Lower leg skin (tissue), 4 donors: ENCODE measurements around the gene PPP1R15A. TPM values are rescaled to one million over a fixed set of nuclear protein-coding genes. Genes with fewer than 3 reads are reported as not detected.

ENCODE experiments used
- DNase-seq, 2 donors: peaks; one replicate each; pipeline ENCODE4 v3.0.0-alpha.2; 2019; ENCODE audit warnings: low spot score in 2 of 2
- H3K4me3 ChIP-seq: fragments of 200-600 bp; sonication (generic); 2 replicates; pipeline ENCODE4 v1.5.1; 2017; ENCODE audit warnings: mild to moderate bottlenecking, low read depth; ENCODE audit not compliant: poor library complexity, severe bottlenecking
- CTCF ChIP-seq, 3 donors: fragments of 450-650 bp; IDR thresholded peaks; one replicate each; pipeline ENCODE4 v1.5.1; 2016; ENCODE audit warnings: antibody characterized with exemption in 3 of 3, mild to moderate bottlenecking in 3 of 3, moderate library complexity in 2 of 3
- POLR2A ChIP-seq, 2 donors: fragments of 450-650 bp; IDR thresholded peaks; one replicate each; pipeline ENCODE4 v1.6.1; 2016 to 2017; ENCODE audit warnings: antibody characterized with exemption in 2 of 2, mild to moderate bottlenecking in 1 of 2, moderate library complexity in 1 of 2
- WGBS, 2 donors: methylation state at CpG; one replicate each; pipeline ENCODE4 v1.1.5; 2018; 5-methylcytosine and 5-hydroxymethylcytosine counted together
- intact Hi-C: fragments of 100-400 bp; cut with DNase I; formaldehyde crosslinking; loops from one replicate; pipeline ENCODE4 v1.15.0; 2023; ENCODE audit warnings: low total_unique reads
- total RNA-seq, 4 donors: library from RNA; depleted of rRNA; stranded (reverse); fragments of >200 nt; gene quantifications; one replicate each; pipeline ENCODE4 v1.1.0, GENCODE V29; 2016

PPP1R15A gene
- total RNA-seq, 4 donors from 2014 or later = 91.6 to 152 (median 97.5) TPM

GRCh38 chr19:48921721-48922500, 49.7 kb downstream of the PPP1R15A start:
- TF ChIP-seq POLR2A (IDR thresholded peaks at IDR 0.05) (no peak), CTCF (IDR thresholded peaks at IDR 0.05) (no peak)
- 95% methylated on average over 9 to 12 of the region's 12 CpGs for WGBS, 2 donors
- H3K4me3 ChIP-seq = no peak overlapping the region
- intact Hi-C loops = no loop called here
- DNase-seq = no peak

GRCh38 chr19:48922548-48923490, 50.6 kb downstream of the PPP1R15A start:
- WGBS, 2 donors = 87 to 92% methylated on average over 16 to 18 of the region's 18 CpGs
- no peak overlapping the region for H3K4me3 ChIP-seq
- intact Hi-C loops = no loop called here
- DNase-seq = no peak
- no peak for TF ChIP-seq CTCF (IDR thresholded peaks at IDR 0.05)
- no peak for TF ChIP-seq POLR2A (IDR thresholded peaks at IDR 0.05)

GRCh38 chr19:48925240-48925843, 53.1 kb downstream of the PPP1R15A start:
- whole genome bisulfite sequencing, 2 donors = 79 to 87% methylated on average over 11 of the region's 11 CpGs
- intact Hi-C loops = no loop called here
- no peak for DNase-seq
- H3K4me3 ChIP-seq = no peak overlapping the region
- no peak for TF ChIP-seq POLR2A (IDR thresholded peaks at IDR 0.05)
- TF ChIP-seq CTCF (IDR thresholded peaks at IDR 0.05) = no peak

Other genes starting within 250 kb of the PPP1R15A start
- 10 to 100 TPM; 21.1 to 41.6 (median 24.8) TPM for gene DBP, start 235.0 kb upstream of the PPP1R15A start, total RNA-seq
- gene CA11, start 226.2 kb upstream of the PPP1R15A start, total RNA-seq = 10 to 100 TPM in 3 of 4 donors, 1 to 10 TPM in 1; 7.3 to 37.5 (median 10.3) TPM
- gene NTN5, start 199.4 kb upstream of the PPP1R15A start, total RNA-seq = 1 to 10 TPM in 1 of 4 donors, under 1 TPM in 2, not detected in 1; 0.47 to 1.9 (median 0.58) TPM
- 10 to 100 TPM in 3 of 4 donors, 1 to 10 TPM in 1; 8.5 to 14.9 (median 11.5) TPM for gene FUT2, start 176.4 kb upstream of the PPP1R15A start, total RNA-seq
- under 1 TPM; 0.42 to 0.74 (median 0.63) TPM for gene MAMSTR, start 152.7 kb upstream of the PPP1R15A start, total RNA-seq
- 10 to 100 TPM in 2 of 4 donors, 1 to 10 TPM in 2; 4.7 to 16.8 (median 11.4) TPM for gene RASIP1, start 131.8 kb upstream of the PPP1R15A start, total RNA-seq
- gene IZUMO1, start 125.5 kb upstream of the PPP1R15A start, total RNA-seq = not detected
- 1 to 10 TPM; 1.7 to 4.9 (median 3.5) TPM for gene FUT1, start 119.8 kb upstream of the PPP1R15A start, total RNA-seq
- not detected for gene FGF21, start 116.9 kb upstream of the PPP1R15A start, total RNA-seq
- 10 to 100 TPM; 20.3 to 61.4 (median 38.6) TPM for gene BCAT2, start 61.4 kb upstream of the PPP1R15A start, total RNA-seq
- 1 to 10 TPM; 1.6 to 6.6 (median 5.4) TPM for gene HSD17B14, start 35.9 kb upstream of the PPP1R15A start, total RNA-seq
- 1 to 10 TPM; 2.9 to 7.2 (median 6.3) TPM for gene PLEKHA4, start 3.8 kb upstream of the PPP1R15A start, total RNA-seq
- not detected for gene TULP2, start 26.3 kb downstream of the PPP1R15A start, total RNA-seq
- gene NUCB1, start 27.9 kb downstream of the PPP1R15A start, total RNA-seq = 100 to 1,000 TPM; 162 to 269 (median 189) TPM
- not detected for gene DHDH, start 61.3 kb downstream of the PPP1R15A start, total RNA-seq
- gene BAX, start 82.5 kb downstream of the PPP1R15A start, total RNA-seq = 10 to 100 TPM; 15.5 to 36.3 (median 31.1) TPM
- 1,000 to 10,000 TPM; 1,012 to 1,617 (median 1,174) TPM for gene FTL, start 92.9 kb downstream of the PPP1R15A start, total RNA-seq
- 10 to 100 TPM; 16.4 to 33.3 (median 20.5) TPM for gene GYS1, start 120.9 kb downstream of the PPP1R15A start, total RNA-seq
- gene RUVBL2, start 121.5 kb downstream of the PPP1R15A start, total RNA-seq = 10 to 100 TPM; 61.3 to 83.8 (median 83.3) TPM
- gene LHB, start 144.7 kb downstream of the PPP1R15A start, total RNA-seq = 1 to 10 TPM in 3 of 4 donors, not detected in 1; 1.2 to 4.2 (median 1.8) TPM
- not detected for gene CGB3, start 151.9 kb downstream of the PPP1R15A start, total RNA-seq
- gene CGB2, start 159.5 kb downstream of the PPP1R15A start, total RNA-seq = not detected
- gene CGB1, start 164.5 kb downstream of the PPP1R15A start, total RNA-seq = 1 to 10 TPM in 1 of 4 donors, not detected in 3; 2.2 TPM
- not detected for gene CGB5, start 171.4 kb downstream of the PPP1R15A start, total RNA-seq
- gene CGB8, start 176.7 kb downstream of the PPP1R15A start, total RNA-seq = not detected
- 1 to 10 TPM; 1.0 to 8.8 (median 2.2) TPM for gene CGB7, start 185.3 kb downstream of the PPP1R15A start, total RNA-seq
- gene NTF4, start 192.4 kb downstream of the PPP1R15A start, total RNA-seq = 10 to 100 TPM in 1 of 4 donors, 1 to 10 TPM in 3; 7.4 to 16.8 (median 8.4) TPM
- under 1 TPM in 1 of 4 donors, not detected in 3; 0.06 TPM for gene KCNA7, start 200.3 kb downstream of the PPP1R15A start, total RNA-seq
- 100 to 1,000 TPM; 172 to 375 (median 285) TPM for gene SNRNP70, start 213.0 kb downstream of the PPP1R15A start, total RNA-seq
- gene LIN7B, start 241.9 kb downstream of the PPP1R15A start, total RNA-seq = 10 to 100 TPM; 53.9 to 62.5 (median 54.7) TPM
- gene C19orf73, start 246.7 kb downstream of the PPP1R15A start, total RNA-seq = 10 to 100 TPM in 1 of 4 donors, 1 to 10 TPM in 3; 4.9 to 11.2 (median 8.9) TPM
- gene PPFIA3, start 247.1 kb downstream of the PPP1R15A start, total RNA-seq = 10 to 100 TPM; 52.3 to 78.1 (median 64.4) TPM